H9 (cell line): ENCODE measurements around the gene SMIM22. TPM values are rescaled to one million over a fixed set of nuclear protein-coding genes. Genes with fewer than 3 reads are reported as not detected.

Experiments
- DNase-seq: peaks from one replicate; pipeline ENCODE4 v3.0.0-alpha.2; 2017
- H2AFZ ChIP-seq: one replicate; pipeline ENCODE4 v1.6.1; 2013; ENCODE audit warnings: mild to moderate bottlenecking, low read length, control low read depth, moderate library complexity
- H2AK5ac ChIP-seq: 2 replicates; pipeline ENCODE4 v1.6.1; 2013; ENCODE audit warnings: low read length, control low read depth, mixed read lengths; ENCODE audit not compliant: insufficient read length
- H2BK120ac ChIP-seq: one replicate; pipeline ENCODE4 v1.6.1; 2013; ENCODE audit warnings: low read depth, mild to moderate bottlenecking, low read length, control low read depth, inconsistent platforms; ENCODE audit not compliant: poor library complexity, severe bottlenecking
- H2BK12ac ChIP-seq: 2 replicates; pipeline ENCODE4 v1.6.1; 2013; ENCODE audit warnings: low read length, control low read depth, mixed read lengths, low read depth; ENCODE audit not compliant: insufficient read length
- H2BK15ac ChIP-seq: 2 replicates; pipeline ENCODE4 v1.6.1; 2013; ENCODE audit warnings: low read depth, low read length, control low read depth
- H2BK20ac ChIP-seq: one replicate; pipeline ENCODE4 v1.6.1; 2013; ENCODE audit warnings: low read depth, mild to moderate bottlenecking, low read length, control low read depth, inconsistent platforms; ENCODE audit not compliant: poor library complexity, severe bottlenecking
- H2BK5ac ChIP-seq: 2 replicates; pipeline ENCODE4 v1.6.1; 2013; ENCODE audit warnings: low read length, control low read depth, mixed read lengths; ENCODE audit not compliant: insufficient read length
- H3K14ac ChIP-seq: 2 replicates; pipeline ENCODE4 v1.6.1; 2013; ENCODE audit warnings: low read length, control low read depth; ENCODE audit not compliant: insufficient read depth
- H3K18ac ChIP-seq: 2 replicates; pipeline ENCODE4 v1.6.1; 2013; ENCODE audit warnings: low read depth, mild to moderate bottlenecking, mixed read lengths, low read length, control low read depth; ENCODE audit not compliant: insufficient read length
- H3K23ac ChIP-seq: 2 replicates; pipeline ENCODE4 v1.6.1; 2013; ENCODE audit warnings: low read length, control low read depth, mixed read lengths, low read depth; ENCODE audit not compliant: insufficient read length
- H3K23me2 ChIP-seq: 2 replicates; pipeline ENCODE4 v1.6.1; 2013; ENCODE audit warnings: low read depth, mild to moderate bottlenecking, mixed read lengths, low read length, control low read depth; ENCODE audit not compliant: insufficient read length, poor library complexity, severe bottlenecking
- H3K27ac ChIP-seq: 2 replicates; pipeline ENCODE4 v1.5.1; 2013; ENCODE audit warnings: low read length, control low read depth, mixed read lengths, low read depth; ENCODE audit not compliant: insufficient read length
- H3K27me3 ChIP-seq: 2 replicates; pipeline ENCODE4 v1.6.1; 2013; ENCODE audit warnings: low read length, control low read depth, inconsistent platforms; ENCODE audit not compliant: insufficient read depth
- H3K4ac ChIP-seq: 2 replicates; pipeline ENCODE4 v1.6.1; 2013; ENCODE audit warnings: low read depth, mild to moderate bottlenecking, control low read depth, inconsistent platforms, low read length, moderate library complexity
- H3K4me1 ChIP-seq: 2 replicates; pipeline ENCODE4 v1.6.1; 2013; ENCODE audit warnings: low read length, control low read depth, inconsistent platforms; ENCODE audit not compliant: insufficient read depth
- H3K4me2 ChIP-seq: 2 replicates; pipeline ENCODE4 v1.6.1; 2013; ENCODE audit warnings: low read length, control low read depth, mixed read lengths; ENCODE audit not compliant: insufficient read length, insufficient read depth
- H3K56ac ChIP-seq: 2 replicates; pipeline ENCODE4 v1.6.1; 2013; ENCODE audit warnings: low read depth, mild to moderate bottlenecking, mixed read lengths, low read length, control low read depth; ENCODE audit not compliant: insufficient read length
- H3K79me1 ChIP-seq: 2 replicates; pipeline ENCODE4 v1.6.1; 2013; ENCODE audit warnings: low read depth, mild to moderate bottlenecking, moderate library complexity, low read length, control low read depth, inconsistent platforms; ENCODE audit not compliant: insufficient read depth, poor library complexity, severe bottlenecking
- H3K79me2 ChIP-seq: 2 replicates; pipeline ENCODE4 v1.6.1; 2013; ENCODE audit warnings: low read length, control low read depth, inconsistent platforms; ENCODE audit not compliant: insufficient read depth
- H3K9ac ChIP-seq: 2 replicates; pipeline ENCODE4 v1.6.1; 2013; ENCODE audit warnings: low read length, control low read depth, mixed read lengths; ENCODE audit not compliant: insufficient read length; ENCODE audit errors: extremely low read depth
- H3K9me3 ChIP-seq: one replicate; pipeline ENCODE4 v1.6.1; 2013; ENCODE audit warnings: low read depth, low read length, inconsistent platforms; ENCODE audit not compliant: control insufficient read depth
- H3T11ph ChIP-seq: one replicate; pipeline ENCODE4 v1.6.1; 2013; ENCODE audit warnings: mild to moderate bottlenecking, low read length, control low read depth, inconsistent platforms
- H4K20me1 ChIP-seq: one replicate; pipeline ENCODE4 v1.6.1; 2013; ENCODE audit not compliant: control insufficient read depth, insufficient read length, insufficient read depth
- H4K5ac ChIP-seq: 2 replicates; pipeline ENCODE4 v1.6.1; 2013; ENCODE audit warnings: low read depth, mild to moderate bottlenecking, mixed read lengths, low read length, control low read depth; ENCODE audit not compliant: insufficient read length
- H4K8ac ChIP-seq: replicated peaks from 2 replicates; pipeline ENCODE4 v1.6.1; 2013; ENCODE audit warnings: low read length, control low read depth, mixed read lengths, low read depth; ENCODE audit not compliant: insufficient read length
- H4K91ac ChIP-seq: 2 replicates; pipeline ENCODE4 v1.6.1; 2013; ENCODE audit warnings: low read depth, mild to moderate bottlenecking, moderate library complexity, mixed read lengths, low read length, control low read depth; ENCODE audit not compliant: insufficient read length
- H3K27ac Mint-ChIP-seq, 3 experiments: 2 replicates in 2 of 3; 3 replicates in 1 of 3; pipeline ENCODE4 v1.8.0; 2020 to 2021; ENCODE audit warnings: mixed read lengths in 3 of 3, mild to moderate bottlenecking in 1 of 3, moderate library complexity in 1 of 3
- H3K27me3 Mint-ChIP-seq: 2 replicates; pipeline ENCODE4 v1.8.0; 2021; ENCODE audit warnings: low read depth, mild to moderate bottlenecking, moderate library complexity, mixed read lengths
- H3K36me3 Mint-ChIP-seq, 3 experiments: 2 replicates in 2 of 3; 3 replicates in 1 of 3; pipeline ENCODE4 v1.8.0; 2020 to 2021; ENCODE audit warnings: low read depth in 3 of 3, mixed read lengths in 3 of 3; ENCODE audit not compliant: insufficient read depth in 1 of 3
- H3K4me1 Mint-ChIP-seq, 2 experiments: 2 replicates each; pipeline ENCODE4 v1.8.0; 2020; ENCODE audit warnings: mixed read lengths in 2 of 2
- H3K4me3 Mint-ChIP-seq, 2 experiments: 2 replicates in 1 of 2; 3 replicates in 1 of 2; pipeline ENCODE4 v1.8.0; 2020 to 2021; ENCODE audit warnings: mild to moderate bottlenecking in 2 of 2, mixed read lengths in 2 of 2, moderate library complexity in 1 of 2
- H3K9me3 Mint-ChIP-seq, 2 experiments: 2 replicates in 1 of 2; 3 replicates in 1 of 2; pipeline ENCODE4 v1.8.0; 2020; ENCODE audit warnings: mild to moderate bottlenecking in 2 of 2, mixed read lengths in 2 of 2, moderate library complexity in 1 of 2
- WGBS: extraction: QIAGEN DNeasy Blood & Tissue Kit; methylation state at CpG from one replicate; pipeline ENCODE4 v1.1.7; 2013; ENCODE audit warnings: missing lambda C conversion rate, low lambda C conversion rate, mixed read lengths; ENCODE audit not compliant: insufficient read length; ENCODE audit errors: extremely low coverage; 5-methylcytosine and 5-hydroxymethylcytosine counted together
- total RNA-seq: library from RNA; stranded (reverse); gene quantifications from 2 replicates; pipeline ENCODE4 v1.2.1, GENCODE V29; 2021
- TF ChIP-seq, protein P1 (sequence below): fragments of 200-600 bp; sonication (generic); conservative IDR thresholded peaks from 3 replicates; pipeline ENCODE4 v1.8.0; 2021; ENCODE audit warnings: antibody characterized with exemption, mild to moderate bottlenecking

Gene SMIM22
- total RNA-seq, 1 experiment from 2014 or later: not detected

DNA sequence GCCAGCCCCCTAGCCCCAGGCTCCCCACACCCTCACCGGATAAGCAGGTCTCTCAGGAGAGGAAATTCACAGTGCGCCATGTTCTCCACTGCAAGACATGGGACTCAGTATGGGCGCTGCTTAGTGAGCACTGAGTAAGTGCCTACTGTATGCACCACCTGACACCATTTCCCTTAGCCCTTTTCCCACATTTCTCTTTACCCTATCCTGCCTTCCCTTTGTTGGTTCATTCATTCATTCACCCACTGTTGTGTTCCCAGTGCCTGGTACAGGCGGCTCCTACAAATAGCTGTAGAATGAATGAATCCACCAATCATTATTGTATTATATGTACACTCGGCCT, 17.1 kb upstream of the SMIM22 start:
- Mint-ChIP-seq H3K36me3 (no peaks in the 10 kb centered on the region), H3K4me1 (no peaks in the 10 kb centered on the region), H3K27ac (no peak overlapping the region), H3K9me3 (no peaks in the 10 kb centered on the region; a peak in 2 of 5 replicates), H3K4me3 (no peak overlapping the region), H3K27me3 (no peaks in the 10 kb centered on the region; the same call in none of the 2 replicates)
- Histone ChIP-seq H2AFZ (no peak overlapping the region), H3K79me1 (no peaks in the 10 kb centered on the region), H3K79me2 (no peaks in the 10 kb centered on the region), H3K56ac (no peak overlapping the region), H3K23ac (no peak overlapping the region), H3K27ac (no peak overlapping the region), H2AK5ac (no peak overlapping the region), H2BK12ac (no peak overlapping the region), H2BK20ac (no peak overlapping the region), H3K9me3 (no peaks in the 10 kb centered on the region), H3K4ac (no peak overlapping the region), H4K5ac (no peak overlapping the region), H4K8ac (no peak overlapping the region), H2BK120ac (no peak overlapping the region), H3T11ph (no peak overlapping the region), H3K27me3 (no peaks in the 10 kb centered on the region; the same call in 1 of the 2 replicates), H3K4me2 (no peak overlapping the region), H3K18ac (no peak overlapping the region), H3K4me1 (no peaks in the 10 kb centered on the region), H3K9ac (no peak overlapping the region), H2BK15ac (no peak overlapping the region), H3K23me2 (no peaks in the 10 kb centered on the region), H4K20me1 (no peaks in the 10 kb centered on the region), H2BK5ac (no peak overlapping the region), H3K14ac (no peak overlapping the region), H4K91ac (no peak overlapping the region)
- no peak for DNase-seq
- WGBS: no CpG with 5 or more reads among the region's 5 CpGs
- TF ChIP-seq, protein P1, sequence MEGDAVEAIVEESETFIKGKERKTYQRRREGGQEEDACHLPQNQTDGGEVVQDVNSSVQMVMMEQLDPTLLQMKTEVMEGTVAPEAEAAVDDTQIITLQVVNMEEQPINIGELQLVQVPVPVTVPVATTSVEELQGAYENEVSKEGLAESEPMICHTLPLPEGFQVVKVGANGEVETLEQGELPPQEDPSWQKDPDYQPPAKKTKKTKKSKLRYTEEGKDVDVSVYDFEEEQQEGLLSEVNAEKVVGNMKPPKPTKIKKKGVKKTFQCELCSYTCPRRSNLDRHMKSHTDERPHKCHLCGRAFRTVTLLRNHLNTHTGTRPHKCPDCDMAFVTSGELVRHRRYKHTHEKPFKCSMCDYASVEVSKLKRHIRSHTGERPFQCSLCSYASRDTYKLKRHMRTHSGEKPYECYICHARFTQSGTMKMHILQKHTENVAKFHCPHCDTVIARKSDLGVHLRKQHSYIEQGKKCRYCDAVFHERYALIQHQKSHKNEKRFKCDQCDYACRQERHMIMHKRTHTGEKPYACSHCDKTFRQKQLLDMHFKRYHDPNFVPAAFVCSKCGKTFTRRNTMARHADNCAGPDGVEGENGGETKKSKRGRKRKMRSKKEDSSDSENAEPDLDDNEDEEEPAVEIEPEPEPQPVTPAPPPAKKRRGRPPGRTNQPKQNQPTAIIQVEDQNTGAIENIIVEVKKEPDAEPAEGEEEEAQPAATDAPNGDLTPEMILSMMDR: no peak
